GM12801 (cell line): Measurements from ENCODE around the gene P4HB.

ENCODE experiments used
- TF ChIP-seq, protein P1 (sequence below): IDR thresholded peaks from one replicate; pipeline ENCODE4 v1.5.1; 2011; ENCODE audit warnings: control low read depth; ENCODE audit not compliant: insufficient read length; ENCODE audit errors: extremely low read depth

The P4HB gene

GRCh38 chr17:81802048-81802758 lies 58.1 kb downstream of the P4HB start:
- TF ChIP-seq, protein P1, sequence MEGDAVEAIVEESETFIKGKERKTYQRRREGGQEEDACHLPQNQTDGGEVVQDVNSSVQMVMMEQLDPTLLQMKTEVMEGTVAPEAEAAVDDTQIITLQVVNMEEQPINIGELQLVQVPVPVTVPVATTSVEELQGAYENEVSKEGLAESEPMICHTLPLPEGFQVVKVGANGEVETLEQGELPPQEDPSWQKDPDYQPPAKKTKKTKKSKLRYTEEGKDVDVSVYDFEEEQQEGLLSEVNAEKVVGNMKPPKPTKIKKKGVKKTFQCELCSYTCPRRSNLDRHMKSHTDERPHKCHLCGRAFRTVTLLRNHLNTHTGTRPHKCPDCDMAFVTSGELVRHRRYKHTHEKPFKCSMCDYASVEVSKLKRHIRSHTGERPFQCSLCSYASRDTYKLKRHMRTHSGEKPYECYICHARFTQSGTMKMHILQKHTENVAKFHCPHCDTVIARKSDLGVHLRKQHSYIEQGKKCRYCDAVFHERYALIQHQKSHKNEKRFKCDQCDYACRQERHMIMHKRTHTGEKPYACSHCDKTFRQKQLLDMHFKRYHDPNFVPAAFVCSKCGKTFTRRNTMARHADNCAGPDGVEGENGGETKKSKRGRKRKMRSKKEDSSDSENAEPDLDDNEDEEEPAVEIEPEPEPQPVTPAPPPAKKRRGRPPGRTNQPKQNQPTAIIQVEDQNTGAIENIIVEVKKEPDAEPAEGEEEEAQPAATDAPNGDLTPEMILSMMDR = no peak

- TF ChIP-seq, protein P1 = no peak
Observed at GRCh38 chr17:81801327-81801726, 59.0 kb downstream of the P4HB start.

GRCh38 chr17:81794509-81794908 lies 65.8 kb downstream of the P4HB start:
- TF ChIP-seq, protein P1 = no peak

DNA sequence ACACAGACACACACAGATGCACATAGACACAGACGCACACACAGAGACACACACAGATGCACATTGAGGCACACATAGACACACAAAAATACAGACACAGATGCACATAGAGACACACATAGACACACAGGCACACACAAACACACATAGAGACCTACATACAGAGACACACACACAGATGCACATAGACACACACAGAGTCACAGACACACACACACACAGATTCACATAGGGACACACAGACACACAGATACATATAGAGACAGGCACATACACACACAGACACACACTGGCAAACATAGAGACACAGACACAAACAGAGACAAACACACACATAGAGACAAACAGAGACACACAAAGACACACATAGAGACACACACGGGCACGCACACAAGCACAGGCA lies 66.3 kb downstream of the P4HB start:
- TF ChIP-seq, protein P1 = no peak
